ENCODE measurements around the gene PDE4D.

DNA sequence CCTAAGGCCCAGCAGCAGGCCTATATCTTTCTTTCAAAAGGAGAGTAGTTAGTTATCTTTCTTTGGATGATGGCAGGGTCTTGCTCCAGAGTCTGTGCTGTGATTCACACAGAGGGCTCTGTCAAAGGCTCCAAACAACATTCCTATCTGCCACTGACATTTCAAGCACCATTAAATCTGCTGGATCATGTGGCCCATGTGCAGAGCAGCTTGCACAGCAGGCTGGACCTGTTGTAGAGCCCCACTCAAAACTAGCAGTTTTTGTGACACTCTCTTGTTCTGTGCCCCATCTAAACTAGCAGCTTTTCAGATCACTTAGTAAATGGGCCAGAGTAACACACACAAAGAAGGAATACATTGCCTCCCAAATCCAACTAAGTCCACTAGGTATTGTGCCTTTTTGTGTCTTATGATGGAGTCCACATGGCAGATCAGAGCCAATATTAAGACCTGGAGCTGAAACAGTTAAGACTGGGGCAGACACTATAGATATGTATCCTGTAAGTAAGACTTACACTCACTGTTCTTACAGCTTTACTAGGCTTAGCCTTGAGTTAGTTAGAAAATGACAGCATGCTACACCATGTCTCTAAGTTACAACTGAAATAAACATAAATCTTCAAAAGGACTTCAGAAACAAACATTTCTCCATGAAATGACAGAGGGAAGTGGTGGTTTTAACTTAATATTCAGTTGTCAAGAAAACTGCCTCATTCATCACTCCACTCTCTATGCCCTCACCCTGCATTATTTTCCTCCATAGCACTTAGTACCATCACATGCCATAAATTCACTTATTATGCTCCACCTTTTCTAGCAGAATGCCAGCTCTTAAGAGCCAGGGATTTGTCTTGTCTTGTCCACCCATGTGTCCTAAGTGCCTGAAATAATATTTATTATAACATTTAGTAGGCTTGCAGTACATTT lies 909.7 kb downstream of the PDE4D start:
- TF ChIP-seq, protein P1, sequence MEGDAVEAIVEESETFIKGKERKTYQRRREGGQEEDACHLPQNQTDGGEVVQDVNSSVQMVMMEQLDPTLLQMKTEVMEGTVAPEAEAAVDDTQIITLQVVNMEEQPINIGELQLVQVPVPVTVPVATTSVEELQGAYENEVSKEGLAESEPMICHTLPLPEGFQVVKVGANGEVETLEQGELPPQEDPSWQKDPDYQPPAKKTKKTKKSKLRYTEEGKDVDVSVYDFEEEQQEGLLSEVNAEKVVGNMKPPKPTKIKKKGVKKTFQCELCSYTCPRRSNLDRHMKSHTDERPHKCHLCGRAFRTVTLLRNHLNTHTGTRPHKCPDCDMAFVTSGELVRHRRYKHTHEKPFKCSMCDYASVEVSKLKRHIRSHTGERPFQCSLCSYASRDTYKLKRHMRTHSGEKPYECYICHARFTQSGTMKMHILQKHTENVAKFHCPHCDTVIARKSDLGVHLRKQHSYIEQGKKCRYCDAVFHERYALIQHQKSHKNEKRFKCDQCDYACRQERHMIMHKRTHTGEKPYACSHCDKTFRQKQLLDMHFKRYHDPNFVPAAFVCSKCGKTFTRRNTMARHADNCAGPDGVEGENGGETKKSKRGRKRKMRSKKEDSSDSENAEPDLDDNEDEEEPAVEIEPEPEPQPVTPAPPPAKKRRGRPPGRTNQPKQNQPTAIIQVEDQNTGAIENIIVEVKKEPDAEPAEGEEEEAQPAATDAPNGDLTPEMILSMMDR (IDR thresholded peaks at IDR 0.05) = no peak
- TF ChIP-seq, protein P2, sequence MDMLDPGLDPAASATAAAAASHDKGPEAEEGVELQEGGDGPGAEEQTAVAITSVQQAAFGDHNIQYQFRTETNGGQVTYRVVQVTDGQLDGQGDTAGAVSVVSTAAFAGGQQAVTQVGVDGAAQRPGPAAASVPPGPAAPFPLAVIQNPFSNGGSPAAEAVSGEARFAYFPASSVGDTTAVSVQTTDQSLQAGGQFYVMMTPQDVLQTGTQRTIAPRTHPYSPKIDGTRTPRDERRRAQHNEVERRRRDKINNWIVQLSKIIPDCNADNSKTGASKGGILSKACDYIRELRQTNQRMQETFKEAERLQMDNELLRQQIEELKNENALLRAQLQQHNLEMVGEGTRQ (CRISPR knock-in tag; IDR thresholded peaks at IDR 0.05) = no peak
- TF ChIP-seq, protein P3, sequence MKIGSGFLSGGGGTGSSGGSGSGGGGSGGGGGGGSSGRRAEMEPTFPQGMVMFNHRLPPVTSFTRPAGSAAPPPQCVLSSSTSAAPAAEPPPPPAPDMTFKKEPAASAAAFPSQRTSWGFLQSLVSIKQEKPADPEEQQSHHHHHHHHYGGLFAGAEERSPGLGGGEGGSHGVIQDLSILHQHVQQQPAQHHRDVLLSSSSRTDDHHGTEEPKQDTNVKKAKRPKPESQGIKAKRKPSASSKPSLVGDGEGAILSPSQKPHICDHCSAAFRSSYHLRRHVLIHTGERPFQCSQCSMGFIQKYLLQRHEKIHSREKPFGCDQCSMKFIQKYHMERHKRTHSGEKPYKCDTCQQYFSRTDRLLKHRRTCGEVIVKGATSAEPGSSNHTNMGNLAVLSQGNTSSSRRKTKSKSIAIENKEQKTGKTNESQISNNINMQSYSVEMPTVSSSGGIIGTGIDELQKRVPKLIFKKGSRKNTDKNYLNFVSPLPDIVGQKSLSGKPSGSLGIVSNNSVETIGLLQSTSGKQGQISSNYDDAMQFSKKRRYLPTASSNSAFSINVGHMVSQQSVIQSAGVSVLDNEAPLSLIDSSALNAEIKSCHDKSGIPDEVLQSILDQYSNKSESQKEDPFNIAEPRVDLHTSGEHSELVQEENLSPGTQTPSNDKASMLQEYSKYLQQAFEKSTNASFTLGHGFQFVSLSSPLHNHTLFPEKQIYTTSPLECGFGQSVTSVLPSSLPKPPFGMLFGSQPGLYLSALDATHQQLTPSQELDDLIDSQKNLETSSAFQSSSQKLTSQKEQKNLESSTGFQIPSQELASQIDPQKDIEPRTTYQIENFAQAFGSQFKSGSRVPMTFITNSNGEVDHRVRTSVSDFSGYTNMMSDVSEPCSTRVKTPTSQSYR (CRISPR knock-in tag; IDR thresholded peaks at IDR 0.05) = no peak
- no peak for TF ChIP-seq IRF2 (CRISPR knock-in tag; IDR thresholded peaks at IDR 0.05; ENCODE audit: borderline replicate concordance, low read depth)
- TF ChIP-seq TEAD4 (CRISPR knock-in tag; IDR thresholded peaks at IDR 0.05) = no peak
- TF ChIP-seq SMAD3 (CRISPR knock-in tag; IDR thresholded peaks at IDR 0.05; ENCODE audit: borderline replicate concordance) = no peak
